HG02943 (cell line): Measurements from ENCODE around the gene B4GALNT2.

ENCODE experiments used
- ATAC-seq: cut with Tn5 transposase; IDR thresholded peaks from one replicate; pipeline ENCODE4 v1.9.1; 2021; ENCODE audit warnings: mild to moderate bottlenecking, low read depth, moderate library complexity; ENCODE audit not compliant: unreplicated experiment

Gene B4GALNT2

GRCh38 chr17:49203796-49204195 lies 71.2 kb downstream of the B4GALNT2 start:
- ATAC-seq: no peak

GRCh38 chr17:49204516-49204915 lies 71.9 kb downstream of the B4GALNT2 start:
- ATAC-seq: no peak

- ATAC-seq: no peak
Measured at GRCh38 chr17:49209061-49209571, 76.5 kb downstream of the B4GALNT2 start.

- peak; percentile 60 for ATAC-seq
Measured at GRCh38 chr17:49210158-49211029, 77.8 kb downstream of the B4GALNT2 start, which contains the start of the genes ABI3 and GNGT2. Gene ABI3 (plus strand): TSS chr17:49210707. CDS start chr17:49210725, 18 bp downstream. Gene GNGT2 (minus strand): TSS chr17:49210574. CDS start chr17:49207422, 3,152 bp downstream.

GRCh38 chr17:49213399-49213798 lies 80.8 kb downstream of the B4GALNT2 start:
- ATAC-seq: no peak

GRCh38 chr17:49213847-49214246 lies 81.3 kb downstream of the B4GALNT2 start:
- no peak for ATAC-seq

- ATAC-seq: no peak
Measured at GRCh38 chr17:49214676-49215360, 82.2 kb downstream of the B4GALNT2 start.

GRCh38 chr17:49216482-49216881 lies 83.9 kb downstream of the B4GALNT2 start:
- no peak for ATAC-seq

GRCh38 chr17:49216953-49217650 lies 84.5 kb downstream of the B4GALNT2 start:
- ATAC-seq: no peak

GRCh38 chr17:49217651-49218413 lies 85.3 kb downstream of the B4GALNT2 start:
- peak; percentile 49 for ATAC-seq

- ATAC-seq: no peak
Measured at GRCh38 chr17:49218941-49219913, 86.7 kb downstream of the B4GALNT2 start.

- no peak for ATAC-seq
Measured at GRCh38 chr17:49219987-49220386, 87.4 kb downstream of the B4GALNT2 start.

GRCh38 chr17:49223168-49223516 lies 90.6 kb downstream of the B4GALNT2 start:
- ATAC-seq: no peak

- no peak for ATAC-seq
Measured at GRCh38 chr17:49223517-49224197, 91.1 kb downstream of the B4GALNT2 start.

GRCh38 chr17:49224198-49224996 lies 91.8 kb downstream of the B4GALNT2 start:
- no peak for ATAC-seq

- ATAC-seq: no peak
Measured at GRCh38 chr17:49224997-49225337, 92.4 kb downstream of the B4GALNT2 start.

GRCh38 chr17:49225554-49226236 lies 93.1 kb downstream of the B4GALNT2 start:
- ATAC-seq: no peak
